ENCODE data around the gene XYLB.
"Not testable (repeated sequence)": the region's sequence is repeated elsewhere in the genome, so short reads cannot be mapped to it uniquely, and the experiment has no call there.

Gene XYLB

DNA sequence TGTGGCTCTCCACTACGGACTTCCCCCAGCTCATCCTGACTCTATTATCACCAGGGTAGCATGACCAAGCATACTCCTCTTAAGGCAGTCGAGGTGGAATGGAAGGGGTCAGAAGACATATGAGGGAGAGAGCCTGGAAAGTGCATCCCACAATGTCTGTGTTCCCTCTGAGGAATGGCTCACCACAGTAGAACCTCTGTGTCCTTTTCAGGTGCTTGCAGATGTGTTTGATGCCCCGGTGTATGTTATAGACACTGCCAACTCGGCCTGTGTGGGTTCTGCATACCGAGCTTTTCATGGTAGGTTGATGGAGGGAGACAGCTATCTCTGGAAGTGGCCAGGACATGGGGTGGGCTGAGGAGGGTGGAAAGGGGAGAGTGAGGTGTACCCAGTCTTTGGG is 50.3 kb downstream of the XYLB start:
- Histone ChIP-seq H3K9me3 (ENCODE audit: insufficient read depth, low read length) (no peaks in the 10 kb centered on the region), H3K27me3 (ENCODE audit: insufficient read depth, insufficient read length) (no peaks in the 10 kb centered on the region), H3K4me1 (ENCODE audit: insufficient read depth, insufficient read length) (no peaks in the 10 kb centered on the region), H3K36me3 (ENCODE audit: insufficient read depth, insufficient read length, low read length) (peaks cover 57% of the 10 kb centered on the region), H3K9ac (ENCODE audit: insufficient read length, low read depth) (no peak overlapping the region), H3K4me3 (ENCODE audit: insufficient read length, low read depth) (no peak overlapping the region)
- TF ChIP-seq YY1 (IDR thresholded peaks at IDR 0.05; ENCODE audit: insufficient read depth, insufficient read length) (no peak), ZNF274 (IDR thresholded peaks at IDR 0.05; ENCODE audit: low read depth, low read length) (no peak), SUZ12 (IDR thresholded peaks at IDR 0.05; ENCODE audit: extremely low read depth, insufficient read depth, insufficient read length) (no peak)
- no peak for DNase-seq (ENCODE audit: low read depth, low spot score)

DNA sequence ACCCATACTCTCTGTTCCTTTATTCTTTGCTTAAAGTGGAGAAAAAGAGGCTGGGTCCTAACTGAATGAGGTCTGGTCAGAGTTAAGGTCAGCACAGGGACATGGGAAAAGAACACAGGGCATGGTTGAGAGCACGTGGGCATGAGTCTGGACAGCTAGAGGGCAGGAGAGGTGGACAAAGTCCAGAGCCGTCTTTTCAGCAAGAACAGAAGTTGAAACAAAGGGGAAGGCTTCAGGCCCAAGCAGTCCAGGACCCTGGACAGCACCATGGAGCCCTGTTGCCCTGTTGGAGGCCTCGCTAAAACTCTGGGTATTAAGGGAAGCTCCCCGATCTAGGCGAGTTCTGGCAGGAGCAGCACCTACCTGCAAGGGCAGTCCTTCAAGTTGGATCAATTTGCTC is 50.7 kb downstream of the XYLB start:
- Histone ChIP-seq H3K4me3 (ENCODE audit: insufficient read length, low read depth) (no peak overlapping the region), H3K9ac (ENCODE audit: insufficient read length, low read depth) (no peak overlapping the region), H3K27me3 (ENCODE audit: insufficient read depth, insufficient read length) (no peaks in the 10 kb centered on the region), H3K36me3 (ENCODE audit: insufficient read depth, insufficient read length, low read length) (peaks cover 61% of the 10 kb centered on the region), H3K9me3 (ENCODE audit: insufficient read depth, low read length) (no peaks in the 10 kb centered on the region), H3K4me1 (ENCODE audit: insufficient read depth, insufficient read length) (no peaks in the 10 kb centered on the region)
- TF ChIP-seq SUZ12 (IDR thresholded peaks at IDR 0.05; ENCODE audit: extremely low read depth, insufficient read depth, insufficient read length) (no peak), YY1 (IDR thresholded peaks at IDR 0.05; ENCODE audit: insufficient read depth, insufficient read length) (no peak), ZNF274 (IDR thresholded peaks at IDR 0.05; ENCODE audit: low read depth, low read length) (no peak)
- peak; percentile 28 for DNase-seq (ENCODE audit: low read depth, low spot score)

DNA sequence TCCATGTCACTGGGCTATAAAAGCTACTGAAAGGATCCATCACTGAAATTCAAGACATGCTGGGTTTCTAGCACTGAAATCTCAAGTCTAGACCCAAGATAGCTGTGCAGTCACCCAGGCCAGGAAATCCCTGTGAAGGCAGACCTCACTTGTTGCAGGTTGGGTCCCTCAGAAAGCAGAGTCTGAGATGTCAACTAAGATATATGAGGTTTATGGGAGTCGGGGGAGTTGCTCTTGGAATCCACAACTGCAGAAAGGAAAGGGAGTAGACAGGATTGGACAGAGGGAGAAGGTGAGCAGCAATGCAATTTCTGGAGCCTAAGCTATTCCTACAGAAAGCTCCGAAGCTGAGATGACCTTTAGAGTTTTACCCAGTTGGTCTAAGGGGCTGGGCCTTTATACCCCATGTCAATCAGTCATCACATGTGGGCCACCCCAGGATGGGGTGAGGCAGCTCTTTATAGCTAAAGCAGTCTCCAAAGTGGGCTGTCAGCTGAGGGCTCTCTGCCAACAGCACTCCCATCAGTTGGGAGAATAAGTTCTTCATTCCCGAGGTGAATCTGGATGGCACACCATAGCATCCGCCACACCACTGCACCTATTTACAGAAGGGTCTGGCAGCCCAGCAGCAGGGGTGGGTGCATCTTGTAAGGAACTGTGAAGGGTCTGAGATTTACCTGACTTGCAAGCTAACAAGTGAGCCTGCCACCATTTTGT is 54.8 kb downstream of the XYLB start:
- no peak for TF ChIP-seq ZNF274 (IDR thresholded peaks at IDR 0.05; ENCODE audit: low read depth, low read length)
- no peak for TF ChIP-seq YY1 (IDR thresholded peaks at IDR 0.05; ENCODE audit: insufficient read depth, insufficient read length)
- TF ChIP-seq SUZ12 (IDR thresholded peaks at IDR 0.05; ENCODE audit: extremely low read depth, insufficient read depth, insufficient read length), result no peak
- peaks cover 64% of the 10 kb centered on the region for H3K36me3 ChIP-seq (ENCODE audit: insufficient read depth, insufficient read length, low read length)
- H3K4me1 ChIP-seq (ENCODE audit: insufficient read depth, insufficient read length), result no peaks in the 10 kb centered on the region

DNA sequence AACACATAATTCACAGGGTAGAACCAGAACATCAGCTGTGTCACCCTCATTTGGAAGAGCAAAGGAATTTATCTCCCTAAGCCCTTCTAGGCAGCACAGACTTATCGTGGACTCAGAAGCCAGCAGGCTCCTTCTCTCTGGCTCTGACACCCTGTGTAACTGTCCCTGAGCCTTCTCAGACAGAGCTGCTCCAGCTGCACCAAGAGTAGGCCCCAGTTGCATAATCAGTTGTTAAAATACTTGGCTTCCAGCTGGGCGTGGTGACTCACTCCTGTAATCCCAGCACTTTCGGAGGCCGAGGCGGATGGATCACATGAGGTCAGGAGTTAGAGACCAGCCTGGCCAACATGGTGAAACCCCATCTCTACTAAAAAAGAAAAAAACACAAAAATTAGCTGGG is 57.7 kb downstream of the XYLB start:
- DNase-seq (ENCODE audit: low read depth, low spot score), result peak; percentile 28
- H3K36me3 ChIP-seq (ENCODE audit: insufficient read depth, insufficient read length, low read length), result peaks cover 50% of the 10 kb centered on the region
- TF ChIP-seq YY1 (IDR thresholded peaks at IDR 0.05; ENCODE audit: insufficient read depth, insufficient read length), result no peak
- no peak for TF ChIP-seq SUZ12 (IDR thresholded peaks at IDR 0.05; ENCODE audit: extremely low read depth, insufficient read depth, insufficient read length)
- no peak for TF ChIP-seq ZNF274 (IDR thresholded peaks at IDR 0.05; ENCODE audit: low read depth, low read length)

More for the DNA sequence above, 54.8 kb downstream of the XYLB start:
- Histone ChIP-seq H3K9me3 (ENCODE audit: insufficient read depth, low read length) (peaks cover 29% of the 10 kb centered on the region), H3K27me3 (ENCODE audit: insufficient read depth, insufficient read length) (no peaks in the 10 kb centered on the region), H3K4me3 (ENCODE audit: insufficient read length, low read depth) (no peak overlapping the region), H3K9ac (ENCODE audit: insufficient read length, low read depth) (no peak overlapping the region)
- DNase-seq (ENCODE audit: low read depth, low spot score), result no peak

DNA sequence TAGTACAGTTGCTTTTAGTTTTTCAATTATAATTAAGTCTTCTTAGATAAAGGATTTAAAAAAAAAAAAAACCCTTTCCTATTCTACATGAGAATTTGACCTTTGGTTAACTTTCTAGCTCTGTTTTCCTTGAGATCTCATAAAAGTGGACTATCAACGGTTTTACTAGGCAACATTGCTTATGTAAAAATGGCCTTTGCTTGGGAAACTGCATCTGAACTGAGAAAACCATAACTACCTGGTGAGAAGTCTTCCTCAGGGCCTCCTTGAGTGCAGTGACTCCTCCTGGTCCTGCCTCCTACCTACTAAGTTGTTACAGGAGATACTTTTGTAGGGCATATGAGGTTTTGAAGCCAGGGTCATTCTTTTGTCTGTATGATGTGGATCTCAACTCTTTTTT is 65.0 kb downstream of the XYLB start:
- DNase-seq (ENCODE audit: low read depth, low spot score), result no peak

More for the DNA sequence above, 57.7 kb downstream of the XYLB start:
- Histone ChIP-seq H3K9me3 (ENCODE audit: insufficient read depth, low read length) (peaks cover 29% of the 10 kb centered on the region), H3K9ac (ENCODE audit: insufficient read length, low read depth) (no peak overlapping the region), H3K27me3 (ENCODE audit: insufficient read depth, insufficient read length) (no peaks in the 10 kb centered on the region), H3K4me3 (ENCODE audit: insufficient read length, low read depth) (no peak overlapping the region), H3K4me1 (ENCODE audit: insufficient read depth, insufficient read length) (no peaks in the 10 kb centered on the region)

DNA sequence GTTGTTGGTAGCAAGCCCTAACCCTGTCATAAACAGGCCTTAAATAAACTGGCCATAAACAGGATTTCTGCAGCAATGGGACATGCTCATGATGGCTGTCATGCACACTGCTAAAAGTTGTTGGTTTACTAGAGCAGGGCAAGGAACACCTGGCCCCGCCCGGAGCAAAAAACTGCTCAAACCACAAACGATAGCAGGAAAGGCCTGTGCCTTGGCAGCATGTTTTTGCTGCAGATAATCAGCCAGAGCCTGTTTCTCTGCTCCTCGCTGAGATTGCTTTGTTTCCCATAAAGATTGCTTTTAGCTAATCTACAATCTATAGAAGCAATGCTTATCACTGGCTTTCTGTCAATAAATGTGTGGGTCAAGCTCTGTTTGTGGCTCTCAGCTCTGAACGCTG is 74.2 kb downstream of the XYLB start:
- H3K4me3 ChIP-seq (ENCODE audit: insufficient read length, low read depth); DNase-seq (ENCODE audit: low read depth, low spot score); H3K27me3 ChIP-seq (ENCODE audit: insufficient read depth, insufficient read length); H3K4me1 ChIP-seq (ENCODE audit: insufficient read depth, insufficient read length); H3K36me3 ChIP-seq (ENCODE audit: insufficient read depth, insufficient read length, low read length); H3K9me3 ChIP-seq (ENCODE audit: insufficient read depth, low read length); H3K9ac ChIP-seq (ENCODE audit: insufficient read length, low read depth): not testable (repeated sequence)

More for the DNA sequence above, 65.0 kb downstream of the XYLB start:
- no peaks in the 10 kb centered on the region for H3K4me1 ChIP-seq (ENCODE audit: insufficient read depth, insufficient read length)
- no peak overlapping the region for H3K4me3 ChIP-seq (ENCODE audit: insufficient read length, low read depth)
- TF ChIP-seq ZNF274 (IDR thresholded peaks at IDR 0.05; ENCODE audit: low read depth, low read length), result no peak
- TF ChIP-seq YY1 (IDR thresholded peaks at IDR 0.05; ENCODE audit: insufficient read depth, insufficient read length), result no peak
- TF ChIP-seq SUZ12 (IDR thresholded peaks at IDR 0.05; ENCODE audit: extremely low read depth, insufficient read depth, insufficient read length), result no peak
- H3K36me3 ChIP-seq (ENCODE audit: insufficient read depth, insufficient read length, low read length), result peaks cover 3% of the 10 kb centered on the region
- H3K27me3 ChIP-seq (ENCODE audit: insufficient read depth, insufficient read length), result no peaks in the 10 kb centered on the region
- H3K9ac ChIP-seq (ENCODE audit: insufficient read length, low read depth), result no peak overlapping the region
- H3K9me3 ChIP-seq (ENCODE audit: insufficient read depth, low read length), result no peaks in the 10 kb centered on the region

DNA sequence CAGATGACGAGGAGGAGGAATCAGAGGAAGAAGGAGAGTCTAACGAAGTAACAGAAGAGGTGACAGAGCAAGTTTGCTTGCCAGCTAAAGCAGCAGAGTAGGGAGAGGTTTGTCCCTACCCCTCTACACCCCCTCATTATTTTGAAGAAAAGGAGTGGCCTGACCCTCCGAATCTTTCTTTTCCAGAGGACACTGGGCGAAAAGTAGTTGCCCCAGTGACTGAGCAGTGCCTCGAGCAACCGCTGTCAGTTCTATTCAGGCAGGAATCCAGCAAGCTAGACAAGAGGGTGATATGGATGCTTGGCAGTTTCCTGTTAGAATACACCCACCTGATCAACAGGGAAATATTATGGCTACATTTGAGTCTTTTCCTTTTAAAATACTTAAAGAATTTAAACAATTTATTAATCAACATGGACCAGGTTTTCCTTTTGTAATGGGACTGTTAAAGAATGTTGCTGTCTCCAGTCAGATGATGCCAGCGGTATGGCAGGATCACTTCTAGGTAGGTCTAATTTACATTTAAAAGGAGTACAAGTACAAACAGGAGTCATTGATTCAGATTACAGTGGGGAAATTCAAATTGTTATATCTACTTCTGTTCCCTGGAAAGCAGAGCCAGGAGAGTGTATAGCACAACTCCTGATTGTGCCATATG is 75.2 kb downstream of the XYLB start:
- Histone ChIP-seq H3K4me3 (ENCODE audit: insufficient read length, low read depth) (no peak overlapping the region), H3K9me3 (ENCODE audit: insufficient read depth, low read length) (no peaks in the 10 kb centered on the region), H3K4me1 (ENCODE audit: insufficient read depth, insufficient read length) (peaks cover 2% of the 10 kb centered on the region), H3K36me3 (ENCODE audit: insufficient read depth, insufficient read length, low read length) (no peaks in the 10 kb centered on the region), H3K27me3 (ENCODE audit: insufficient read depth, insufficient read length) (no peaks in the 10 kb centered on the region), H3K9ac (ENCODE audit: insufficient read length, low read depth) (no peak overlapping the region)
- TF ChIP-seq SUZ12 (IDR thresholded peaks at IDR 0.05; ENCODE audit: extremely low read depth, insufficient read depth, insufficient read length), result no peak
- TF ChIP-seq YY1 (IDR thresholded peaks at IDR 0.05; ENCODE audit: insufficient read depth, insufficient read length), result no peak
- TF ChIP-seq ZNF274 (IDR thresholded peaks at IDR 0.05; ENCODE audit: low read depth, low read length), result no peak
- no peak for DNase-seq (ENCODE audit: low read depth, low spot score)

DNA sequence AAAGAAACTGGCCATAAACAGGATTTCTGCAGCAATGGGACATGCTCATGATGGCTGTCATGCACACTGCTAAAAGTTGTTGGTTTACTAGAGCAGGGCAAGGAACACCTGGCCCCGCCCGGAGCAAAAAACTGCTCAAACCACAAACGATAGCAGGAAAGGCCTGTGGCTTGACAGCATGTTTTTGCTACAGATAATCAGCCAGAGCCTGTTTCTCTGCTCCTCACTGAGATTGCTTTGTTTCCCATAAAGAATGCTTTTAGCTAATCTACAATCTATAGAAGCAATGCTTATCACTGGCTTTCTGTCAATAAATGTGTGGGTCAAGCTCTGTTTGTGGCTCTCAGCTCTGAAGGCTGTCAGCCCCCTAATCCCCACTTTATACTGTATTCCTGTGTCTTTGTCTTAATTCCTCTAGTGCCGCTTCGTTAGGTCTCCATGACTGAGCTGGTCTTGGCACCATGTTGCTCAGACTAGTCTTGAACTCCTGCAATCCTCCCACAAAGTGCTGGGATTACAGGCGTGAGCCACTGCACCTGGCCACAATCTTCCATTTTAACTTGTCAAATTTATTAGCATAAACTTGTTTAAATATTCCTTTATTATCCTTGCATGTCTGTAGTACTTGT is 80.3 kb downstream of the XYLB start:
- not testable (repeated sequence) for H3K9me3 ChIP-seq (ENCODE audit: insufficient read depth, low read length); H3K36me3 ChIP-seq (ENCODE audit: insufficient read depth, insufficient read length, low read length); H3K27me3 ChIP-seq (ENCODE audit: insufficient read depth, insufficient read length); DNase-seq (ENCODE audit: low read depth, low spot score); H3K4me3 ChIP-seq (ENCODE audit: insufficient read length, low read depth); H3K4me1 ChIP-seq (ENCODE audit: insufficient read depth, insufficient read length); H3K9ac ChIP-seq (ENCODE audit: insufficient read length, low read depth)

DNA sequence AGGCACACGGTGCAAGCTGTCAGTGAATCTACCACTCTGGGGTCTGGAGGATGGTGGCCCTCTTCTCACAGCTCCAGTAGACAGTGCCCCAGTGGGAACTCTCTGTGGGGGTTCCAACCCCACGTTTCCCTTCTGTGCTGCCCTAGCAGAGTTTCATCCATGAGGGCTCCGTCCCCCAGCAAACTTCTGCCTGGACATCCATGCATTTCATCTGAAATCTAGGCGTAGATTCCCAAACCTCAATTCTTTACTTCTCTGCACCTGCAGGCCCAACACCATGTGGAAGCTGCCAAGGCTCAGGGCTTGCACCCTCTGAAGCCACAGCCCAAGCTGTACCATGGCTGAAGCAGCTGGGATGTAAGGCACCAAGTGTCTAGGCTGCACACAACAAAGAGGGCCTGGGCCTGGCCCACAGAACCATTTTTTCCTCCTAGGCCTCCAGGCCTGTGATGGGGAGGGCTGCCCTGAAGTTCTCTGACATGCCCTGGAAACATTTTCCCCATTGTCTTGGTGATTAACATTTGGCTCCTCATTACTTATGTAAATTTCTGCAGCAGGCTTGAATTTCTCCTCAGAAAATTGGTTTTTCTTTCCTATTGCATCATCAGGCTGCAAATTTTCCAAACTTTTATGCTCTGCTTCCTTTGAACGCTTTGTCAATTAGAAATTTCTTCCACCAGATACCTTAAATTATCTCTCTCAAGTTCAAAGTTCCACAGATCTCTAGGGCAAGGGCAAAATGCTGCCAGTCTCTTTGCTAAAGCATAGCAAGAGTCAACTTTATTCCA is 86.5 kb downstream of the XYLB start:
- H3K4me1 ChIP-seq (ENCODE audit: insufficient read depth, insufficient read length); DNase-seq (ENCODE audit: low read depth, low spot score); H3K36me3 ChIP-seq (ENCODE audit: insufficient read depth, insufficient read length, low read length); H3K27me3 ChIP-seq (ENCODE audit: insufficient read depth, insufficient read length); H3K9ac ChIP-seq (ENCODE audit: insufficient read length, low read depth); H3K4me3 ChIP-seq (ENCODE audit: insufficient read length, low read depth): not testable (repeated sequence)
- H3K9me3 ChIP-seq (ENCODE audit: insufficient read depth, low read length), result peaks cover 56% of the 10 kb centered on the region
